ENCODE measurements around the gene CDCA3.
"Not testable (repeated sequence)": the region's sequence is repeated elsewhere in the genome, so short reads cannot be mapped to it uniquely, and the experiment has no call there.

The CDCA3 gene

DNA sequence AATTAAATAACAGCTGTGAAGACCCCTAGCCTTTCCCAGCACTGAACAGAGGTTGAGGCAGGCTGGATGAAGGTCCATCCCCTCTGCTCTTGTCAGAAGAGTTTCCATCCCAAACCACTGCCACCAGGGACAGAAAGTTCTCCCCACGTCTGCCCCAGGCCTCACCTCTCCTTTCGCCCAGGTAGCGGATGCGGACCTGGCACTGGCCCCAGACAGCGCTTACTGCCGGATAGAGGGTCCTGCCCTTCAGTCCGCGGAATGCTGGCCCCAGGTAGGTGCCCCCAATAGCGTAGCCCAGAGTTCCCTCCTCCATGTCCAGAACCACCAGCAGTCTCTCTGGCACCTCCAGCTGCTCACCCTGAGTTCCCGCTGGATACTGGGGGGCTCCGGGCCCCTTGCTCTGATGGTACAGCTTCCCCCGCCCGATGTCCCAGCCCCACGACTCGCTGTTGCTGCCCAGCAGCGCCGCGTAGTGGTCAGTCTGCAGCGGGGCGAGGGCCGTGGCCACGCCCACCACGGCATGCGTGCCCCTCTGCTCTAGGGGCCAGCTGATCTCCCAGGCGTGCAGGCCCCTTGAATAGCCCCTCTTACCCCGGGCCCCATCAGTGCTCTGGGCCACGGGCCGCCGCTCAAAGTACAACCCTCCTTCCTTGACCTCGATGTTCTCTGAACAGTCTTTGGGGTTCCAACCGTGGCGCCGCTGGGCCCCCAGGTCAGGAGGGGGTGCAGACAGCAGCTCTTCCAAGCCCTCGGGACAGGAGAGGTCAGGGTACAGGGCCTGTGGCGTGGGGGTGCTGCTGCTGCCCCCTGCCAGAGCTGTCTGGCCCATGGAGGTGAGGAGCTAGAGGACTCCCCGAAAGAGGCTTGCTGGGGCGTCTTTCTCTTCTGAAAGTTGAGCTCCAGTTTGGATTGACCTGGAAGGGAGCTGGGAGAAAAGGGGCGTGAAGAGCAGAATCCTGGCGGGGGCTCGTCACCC is 21.3 kb upstream of the CDCA3 start:
- H3K4me3 ChIP-seq (ENCODE audit: extremely low read depth, insufficient read depth, low read length, poor library complexity, severe bottlenecking), result peak overlapping the region; percentile 74
- H3K9me3 ChIP-seq (ENCODE audit: control insufficient read depth, low read length), result no peaks in the 10 kb centered on the region
- H3K27ac ChIP-seq (ENCODE audit: low read depth, low read length, severe bottlenecking), result peak overlapping the region; percentile 72
- peaks cover 12% of the 10 kb centered on the region for H3K4me1 ChIP-seq (ENCODE audit: control insufficient read depth, insufficient read depth, low read length, poor library complexity, severe bottlenecking)
- 7% methylated on average over 32 to 36 of the region's 40 CpGs for WGBS, 2 experiments (ENCODE audit: insufficient coverage in 2 of 2)
- H3K36me3 ChIP-seq (ENCODE audit: control insufficient read depth, insufficient read depth, low read length), result peaks cover 31% of the 10 kb centered on the region

DNA sequence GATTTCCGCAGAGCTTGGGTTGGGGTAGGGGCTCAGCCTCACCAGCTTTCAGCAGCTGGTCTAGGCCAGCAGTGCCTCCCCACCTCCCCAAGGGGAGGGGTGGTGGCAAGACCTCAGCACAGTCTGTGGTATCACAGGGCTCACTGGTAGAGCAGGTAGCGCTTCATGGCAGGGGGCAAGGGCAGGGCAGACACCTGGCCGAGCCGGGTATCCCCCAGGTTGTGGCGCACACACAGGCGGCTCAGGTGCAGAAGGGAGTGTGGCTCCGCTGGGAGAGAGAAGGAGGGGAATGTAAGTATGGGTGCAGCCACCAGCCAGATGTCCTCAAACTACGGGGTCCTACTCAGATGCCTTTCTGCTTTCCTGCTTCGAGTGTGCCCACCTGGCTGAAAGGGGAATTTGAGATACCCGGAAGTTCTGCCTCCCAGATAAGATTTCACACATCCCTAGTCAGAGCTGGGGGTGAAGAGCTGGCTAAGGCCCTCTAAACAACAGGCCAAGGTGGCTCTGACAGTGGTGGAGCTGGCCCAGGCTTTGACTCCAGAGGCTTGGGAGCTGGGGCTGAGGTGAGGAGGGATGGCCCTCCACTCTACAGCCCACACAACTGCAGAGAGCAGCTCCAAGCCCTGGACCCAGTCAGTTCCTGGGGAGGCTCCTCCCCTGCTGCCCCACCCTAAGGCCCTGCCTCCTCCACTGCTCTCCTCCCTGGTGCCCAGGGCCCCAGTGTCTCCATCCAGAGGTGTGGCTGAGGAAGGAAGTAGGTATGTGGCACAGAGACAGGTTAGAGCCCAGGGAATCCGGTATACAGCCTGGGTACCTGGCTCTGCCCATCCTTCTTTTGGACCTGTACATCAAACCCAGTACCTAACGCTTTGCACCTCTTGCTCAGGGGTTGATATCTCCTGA is 20.2 kb upstream of the CDCA3 start:
- H3K27ac ChIP-seq (ENCODE audit: low read depth, low read length, severe bottlenecking), result no peak overlapping the region
- peaks cover 34% of the 10 kb centered on the region for H3K36me3 ChIP-seq (ENCODE audit: control insufficient read depth, insufficient read depth, low read length)
- WGBS, 2 experiments (ENCODE audit: insufficient coverage in 2 of 2), result 92 to 94% methylated on average over 10 to 11 of the region's 12 CpGs
- peak overlapping the region; percentile 74 for H3K4me3 ChIP-seq (ENCODE audit: extremely low read depth, insufficient read depth, low read length, poor library complexity, severe bottlenecking)
- no peaks in the 10 kb centered on the region for H3K9me3 ChIP-seq (ENCODE audit: control insufficient read depth, low read length)
- peaks cover 20% of the 10 kb centered on the region for H3K4me1 ChIP-seq (ENCODE audit: control insufficient read depth, insufficient read depth, low read length, poor library complexity, severe bottlenecking)

DNA sequence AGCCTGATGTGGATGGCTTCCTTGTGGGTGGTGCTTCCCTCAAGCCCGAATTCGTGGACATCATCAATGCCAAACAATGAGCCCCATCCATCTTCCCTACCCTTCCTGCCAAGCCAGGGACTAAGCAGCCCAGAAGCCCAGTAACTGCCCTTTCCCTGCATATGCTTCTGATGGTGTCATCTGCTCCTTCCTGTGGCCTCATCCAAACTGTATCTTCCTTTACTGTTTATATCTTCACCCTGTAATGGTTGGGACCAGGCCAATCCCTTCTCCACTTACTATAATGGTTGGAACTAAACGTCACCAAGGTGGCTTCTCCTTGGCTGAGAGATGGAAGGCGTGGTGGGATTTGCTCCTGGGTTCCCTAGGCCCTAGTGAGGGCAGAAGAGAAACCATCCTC is 19.2 kb upstream of the CDCA3 start:
- not testable (repeated sequence) for H3K27ac ChIP-seq (ENCODE audit: low read depth, low read length, severe bottlenecking); H3K9me3 ChIP-seq (ENCODE audit: control insufficient read depth, low read length); H3K4me3 ChIP-seq (ENCODE audit: extremely low read depth, insufficient read depth, low read length, poor library complexity, severe bottlenecking)
- H3K4me1 ChIP-seq (ENCODE audit: control insufficient read depth, insufficient read depth, low read length, poor library complexity, severe bottlenecking), result peaks cover 21% of the 10 kb centered on the region
- H3K36me3 ChIP-seq (ENCODE audit: control insufficient read depth, insufficient read depth, low read length), result peaks cover 33% of the 10 kb centered on the region
- 100% methylated on average over 2 of the region's 4 CpGs; no CpG with 5 or more reads in 1 of the 2 experiments for WGBS, 2 experiments (ENCODE audit: insufficient coverage in 2 of 2)

DNA sequence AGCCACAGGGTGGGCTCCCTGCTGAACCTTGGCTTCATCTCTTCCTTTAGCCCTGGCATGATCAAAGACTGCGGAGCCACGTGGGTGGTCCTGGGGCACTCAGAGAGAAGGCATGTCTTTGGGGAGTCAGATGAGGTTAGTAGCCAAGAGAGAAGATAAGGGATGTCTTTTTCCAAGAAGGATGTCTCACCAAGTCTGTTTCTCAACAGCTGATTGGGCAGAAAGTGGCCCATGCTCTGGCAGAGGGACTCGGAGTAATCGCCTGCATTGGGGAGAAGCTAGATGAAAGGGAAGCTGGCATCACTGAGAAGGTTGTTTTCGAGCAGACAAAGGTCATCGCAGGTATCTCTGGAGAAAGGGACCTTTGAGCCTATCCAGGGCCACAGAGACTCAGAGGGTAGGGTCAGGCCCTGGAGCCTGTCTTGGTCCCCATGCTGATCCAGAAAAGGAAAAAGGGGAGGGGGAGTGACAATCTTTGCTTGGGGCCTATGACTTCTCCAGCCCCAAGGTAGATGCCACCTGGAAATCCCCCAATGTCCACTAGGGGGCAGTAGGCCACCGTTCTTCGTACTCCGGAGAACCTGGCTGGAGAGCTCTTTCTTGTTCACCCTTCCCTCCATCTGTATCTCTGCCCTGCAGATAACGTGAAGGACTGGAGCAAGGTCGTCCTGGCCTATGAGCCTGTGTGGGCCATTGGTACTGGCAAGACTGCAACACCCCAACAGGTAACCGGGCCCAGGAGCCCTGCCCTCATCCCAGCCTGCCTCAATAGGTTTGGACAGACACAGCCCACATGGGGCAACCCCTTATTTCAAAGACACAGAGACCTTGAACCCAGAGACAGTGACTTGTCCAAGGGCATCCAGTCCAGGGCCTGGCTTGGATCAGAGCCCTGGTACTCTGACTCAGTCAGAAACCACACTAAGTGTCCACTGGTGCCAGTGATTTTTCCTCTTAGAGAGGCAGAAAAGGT is 18.2 kb upstream of the CDCA3 start:
- Histone ChIP-seq H3K4me3 (ENCODE audit: extremely low read depth, insufficient read depth, low read length, poor library complexity, severe bottlenecking) (peak overlapping the region; percentile 97), H3K9me3 (ENCODE audit: control insufficient read depth, low read length) (no peaks in the 10 kb centered on the region), H3K4me1 (ENCODE audit: control insufficient read depth, insufficient read depth, low read length, poor library complexity, severe bottlenecking) (peaks cover 21% of the 10 kb centered on the region), H3K27ac (ENCODE audit: low read depth, low read length, severe bottlenecking) (peak overlapping the region; percentile 47), H3K36me3 (ENCODE audit: control insufficient read depth, insufficient read depth, low read length) (peaks cover 43% of the 10 kb centered on the region)
- WGBS, 2 experiments (ENCODE audit: insufficient coverage in 2 of 2), result 40 to 45% methylated on average over 11 of the region's 12 CpGs

- Histone ChIP-seq H3K4me3 (ENCODE audit: extremely low read depth, insufficient read depth, low read length, poor library complexity, severe bottlenecking) (peak overlapping the region; percentile 97), H3K27ac (ENCODE audit: low read depth, low read length, severe bottlenecking) (peak overlapping the region; percentile 47), H3K36me3 (ENCODE audit: control insufficient read depth, insufficient read depth, low read length) (peaks cover 52% of the 10 kb centered on the region), H3K4me1 (ENCODE audit: control insufficient read depth, insufficient read depth, low read length, poor library complexity, severe bottlenecking) (peaks cover 21% of the 10 kb centered on the region), H3K9me3 (ENCODE audit: control insufficient read depth, low read length) (no peaks in the 10 kb centered on the region)
- WGBS, 2 experiments (ENCODE audit: insufficient coverage in 2 of 2), result 5 to 8% methylated on average over 12 to 16 of the region's 22 CpGs
These were observed 17.3 kb upstream of the CDCA3 start for GRCh38 chr12:6868211-6869048.

- Histone ChIP-seq H3K4me1 (ENCODE audit: control insufficient read depth, insufficient read depth, low read length, poor library complexity, severe bottlenecking) (peaks cover 21% of the 10 kb centered on the region), H3K36me3 (ENCODE audit: control insufficient read depth, insufficient read depth, low read length) (peaks cover 60% of the 10 kb centered on the region), H3K9me3 (ENCODE audit: control insufficient read depth, low read length) (no peaks in the 10 kb centered on the region), H3K4me3 (ENCODE audit: extremely low read depth, insufficient read depth, low read length, poor library complexity, severe bottlenecking) (peak within 1 kb of the TSS; percentile 97), H3K27ac (ENCODE audit: low read depth, low read length, severe bottlenecking) (peak within 1 kb of the TSS; percentile 62)
- WGBS, 2 experiments (ENCODE audit: insufficient coverage in 2 of 2), result 0% methylated on average over 72 to 77 of the region's 86 CpGs
These were observed 16.5 kb upstream of the CDCA3 start, which contains the start of gene TPI1 for GRCh38 chr12:6867413-6868210. Gene TPI1 (plus strand): TSS chr12:6867531. CDS start chr12:6867567, 36 bp downstream.

- peak overlapping the region; percentile 97 for H3K4me3 ChIP-seq (ENCODE audit: extremely low read depth, insufficient read depth, low read length, poor library complexity, severe bottlenecking)
- H3K27ac ChIP-seq (ENCODE audit: low read depth, low read length, severe bottlenecking), result peak overlapping the region; percentile 41
- 9 to 14% methylated on average over 19 to 26 of the region's 33 CpGs for WGBS, 2 experiments (ENCODE audit: insufficient coverage in 2 of 2)
- no peaks in the 10 kb centered on the region for H3K9me3 ChIP-seq (ENCODE audit: control insufficient read depth, low read length)
- peaks cover 21% of the 10 kb centered on the region for H3K4me1 ChIP-seq (ENCODE audit: control insufficient read depth, insufficient read depth, low read length, poor library complexity, severe bottlenecking)
- H3K36me3 ChIP-seq (ENCODE audit: control insufficient read depth, insufficient read depth, low read length), result peaks cover 67% of the 10 kb centered on the region
These were observed 15.9 kb upstream of the CDCA3 start for GRCh38 chr12:6866920-6867412.

GRCh38 chr12:6866163-6866919 is 15.3 kb upstream of the CDCA3 start:
- Histone ChIP-seq H3K4me3 (ENCODE audit: extremely low read depth, insufficient read depth, low read length, poor library complexity, severe bottlenecking) (peak overlapping the region; percentile 97), H3K27ac (ENCODE audit: low read depth, low read length, severe bottlenecking) (peak overlapping the region; percentile 41), H3K9me3 (ENCODE audit: control insufficient read depth, low read length) (no peaks in the 10 kb centered on the region), H3K36me3 (ENCODE audit: control insufficient read depth, insufficient read depth, low read length) (peaks cover 70% of the 10 kb centered on the region), H3K4me1 (ENCODE audit: control insufficient read depth, insufficient read depth, low read length, poor library complexity, severe bottlenecking) (peaks cover 18% of the 10 kb centered on the region)
- WGBS, 2 experiments (ENCODE audit: insufficient coverage in 2 of 2), result 90% methylated on average over 4 of the region's 19 CpGs; no CpG with 5 or more reads in 1 of the 2 experiments

All from mesodermal cell (in vitro differentiated cells).